ENCODE results near the gene HMHB1.

GRCh38 chr5:143781993-143782520, 29.9 kb upstream of the HMHB1 start:
- TF ChIP-seq EZH2 (IDR thresholded peaks at IDR 0.05; ENCODE audit: insufficient read depth, poor library complexity, severe bottlenecking) (no peak), EZH2phosphoT487 (IDR thresholded peaks at IDR 0.05; ENCODE audit: insufficient read depth, low read depth) (no peak)
